ENCODE measurements around the gene GPRC5A. TPM values are rescaled to one million over a fixed set of nuclear protein-coding genes. Genes with fewer than 3 reads are reported as not detected.
"Not testable (repeated sequence)": the region's sequence is repeated elsewhere in the genome, so short reads cannot be mapped to it uniquely, and the experiment has no call there.

Gene GPRC5A
- total and polyA plus RNA-seq, 3 experiments from 2014 or later = not detected

GRCh38 chr12:12870465-12870864 is 20.9 kb upstream of the GPRC5A start:
- Histone ChIP-seq H3K27me3 (ENCODE audit: insufficient read depth, low read length, poor library complexity, severe bottlenecking) (no peaks in the 10 kb centered on the region), H3K9me3 (ENCODE audit: low read length) (no peaks in the 10 kb centered on the region), H3K4me3 (ENCODE audit: low read length) (no peak overlapping the region), H3K27ac (ENCODE audit: low read depth, low read length) (no peak overlapping the region), H3K4me1 (ENCODE audit: insufficient read depth, low read length) (no peaks in the 10 kb centered on the region), H3K36me3 (ENCODE audit: insufficient read depth, low read length) (no peaks in the 10 kb centered on the region)
- Mint-ChIP-seq H3K36me3 (peaks cover 0 to 5% (median 0%) of the 10 kb centered on the region in 3 donors), H3K4me1 (no peaks in the 10 kb centered on the region), H3K27me3 (no peaks in the 10 kb centered on the region), H3K27ac (no peak overlapping the region), H3K4me3 (no peak overlapping the region), H3K9me3 (no peaks in the 10 kb centered on the region)
- POLR2A ChIA-PET = no interaction called here
- CTCF ChIA-PET = no interaction called here
- no peak for DNase-seq

GRCh38 chr12:12871587-12872138 is 19.7 kb upstream of the GPRC5A start:
- ChIA-PET POLR2A (no interaction called here), CTCF (no interaction called here)
- Histone ChIP-seq H3K4me1 (ENCODE audit: insufficient read depth, low read length) (no peaks in the 10 kb centered on the region), H3K4me3 (ENCODE audit: low read length) (no peak overlapping the region), H3K27ac (ENCODE audit: low read depth, low read length) (no peak overlapping the region), H3K9me3 (ENCODE audit: low read length) (no peaks in the 10 kb centered on the region), H3K27me3 (ENCODE audit: insufficient read depth, low read length, poor library complexity, severe bottlenecking) (no peaks in the 10 kb centered on the region), H3K36me3 (ENCODE audit: insufficient read depth, low read length) (no peaks in the 10 kb centered on the region)
- Mint-ChIP-seq H3K27me3 (no peaks in the 10 kb centered on the region), H3K4me3 (no peak overlapping the region), H3K27ac (no peak overlapping the region), H3K36me3 (peaks cover 0 to 4% (median 0%) of the 10 kb centered on the region in 3 donors), H3K9me3 (no peaks in the 10 kb centered on the region), H3K4me1 (no peaks in the 10 kb centered on the region)
- DNase-seq = no peak

- peak overlapping the region in 1 of 8 donors; percentile 37 for H3K27ac Mint-ChIP-seq
- peaks cover 0 to 4% (median 0%) of the 10 kb centered on the region in 3 donors for H3K36me3 Mint-ChIP-seq
- no peaks in the 10 kb centered on the region for H3K9me3 ChIP-seq (ENCODE audit: low read length)
- no peaks in the 10 kb centered on the region for H3K27me3 ChIP-seq (ENCODE audit: insufficient read depth, low read length, poor library complexity, severe bottlenecking)
- H3K9me3 Mint-ChIP-seq = no peaks in the 10 kb centered on the region
- H3K36me3 ChIP-seq (ENCODE audit: insufficient read depth, low read length) = no peaks in the 10 kb centered on the region
- no peaks in the 10 kb centered on the region for H3K4me1 ChIP-seq (ENCODE audit: insufficient read depth, low read length)
- POLR2A ChIA-PET = no interaction called here
- no peak overlapping the region for H3K4me3 Mint-ChIP-seq
- no peaks in the 10 kb centered on the region for H3K27me3 Mint-ChIP-seq
- H3K27ac ChIP-seq (ENCODE audit: low read depth, low read length) = no peak overlapping the region
- H3K4me1 Mint-ChIP-seq = no peaks in the 10 kb centered on the region
- no peak overlapping the region for H3K4me3 ChIP-seq (ENCODE audit: low read length)
- CTCF ChIA-PET = no interaction called here
- no peak for DNase-seq
These were observed 19.0 kb upstream of the GPRC5A start for GRCh38 chr12:12872139-12872933.

GRCh38 chr12:12872934-12873275 is 18.5 kb upstream of the GPRC5A start:
- Mint-ChIP-seq H3K4me3 (no peak overlapping the region), H3K36me3 (peaks cover 0 to 4% (median 0%) of the 10 kb centered on the region in 3 donors), H3K27me3 (no peaks in the 10 kb centered on the region), H3K27ac (no peak overlapping the region), H3K4me1 (no peaks in the 10 kb centered on the region), H3K9me3 (no peaks in the 10 kb centered on the region)
- Histone ChIP-seq H3K27ac (ENCODE audit: low read depth, low read length) (no peak overlapping the region), H3K27me3 (ENCODE audit: insufficient read depth, low read length, poor library complexity, severe bottlenecking) (no peaks in the 10 kb centered on the region), H3K36me3 (ENCODE audit: insufficient read depth, low read length) (no peaks in the 10 kb centered on the region), H3K4me3 (ENCODE audit: low read length) (no peak overlapping the region), H3K4me1 (ENCODE audit: insufficient read depth, low read length) (no peaks in the 10 kb centered on the region), H3K9me3 (ENCODE audit: low read length) (no peaks in the 10 kb centered on the region)
- ChIA-PET POLR2A (no interaction called here), CTCF (no interaction called here)
- DNase-seq = no peak

GRCh38 chr12:12874029-12874428 is 17.3 kb upstream of the GPRC5A start:
- Mint-ChIP-seq H3K27me3 (peaks cover 0 to 2% of the 10 kb centered on the region in 2 donors), H3K36me3 (peaks cover 0 to 2% (median 0%) of the 10 kb centered on the region in 3 donors), H3K4me3 (no peak overlapping the region), H3K4me1 (no peaks in the 10 kb centered on the region), H3K9me3 (no peaks in the 10 kb centered on the region), H3K27ac (peak overlapping the region in 1 of 8 donors; percentile 15)
- Histone ChIP-seq H3K27ac (ENCODE audit: low read depth, low read length) (no peak overlapping the region), H3K36me3 (ENCODE audit: insufficient read depth, low read length) (no peaks in the 10 kb centered on the region), H3K4me1 (ENCODE audit: insufficient read depth, low read length) (no peaks in the 10 kb centered on the region), H3K4me3 (ENCODE audit: low read length) (no peak overlapping the region), H3K27me3 (ENCODE audit: insufficient read depth, low read length, poor library complexity, severe bottlenecking) (no peaks in the 10 kb centered on the region), H3K9me3 (ENCODE audit: low read length) (no peaks in the 10 kb centered on the region)
- CTCF ChIA-PET = no interaction called here
- DNase-seq = no peak
- POLR2A ChIA-PET = no interaction called here

GRCh38 chr12:12875301-12875700 is 16.1 kb upstream of the GPRC5A start:
- H3K27me3 ChIP-seq (ENCODE audit: insufficient read depth, low read length, poor library complexity, severe bottlenecking); H3K9me3 Mint-ChIP-seq; CTCF ChIA-PET; H3K36me3 ChIP-seq (ENCODE audit: insufficient read depth, low read length); H3K27ac Mint-ChIP-seq; H3K36me3 Mint-ChIP-seq; H3K4me1 Mint-ChIP-seq; H3K4me1 ChIP-seq (ENCODE audit: insufficient read depth, low read length); H3K4me3 Mint-ChIP-seq; H3K9me3 ChIP-seq (ENCODE audit: low read length); DNase-seq; H3K27me3 Mint-ChIP-seq; H3K4me3 ChIP-seq (ENCODE audit: low read length); POLR2A ChIA-PET; H3K27ac ChIP-seq (ENCODE audit: low read depth, low read length): not testable (repeated sequence)

- Histone ChIP-seq H3K27ac (ENCODE audit: low read depth, low read length) (no peak overlapping the region), H3K27me3 (ENCODE audit: insufficient read depth, low read length, poor library complexity, severe bottlenecking) (no peaks in the 10 kb centered on the region), H3K4me1 (ENCODE audit: insufficient read depth, low read length) (no peaks in the 10 kb centered on the region), H3K4me3 (ENCODE audit: low read length) (no peak overlapping the region), H3K9me3 (ENCODE audit: low read length) (no peaks in the 10 kb centered on the region), H3K36me3 (ENCODE audit: insufficient read depth, low read length) (no peaks in the 10 kb centered on the region)
- CTCF ChIA-PET = no interaction called here
- no peaks in the 10 kb centered on the region for H3K9me3 Mint-ChIP-seq
- no peak overlapping the region for H3K27ac Mint-ChIP-seq
- no peaks in the 10 kb centered on the region for H3K4me1 Mint-ChIP-seq
- POLR2A ChIA-PET = no interaction called here
- peaks cover 0 to 1% (median 0%) of the 10 kb centered on the region in 3 donors for H3K36me3 Mint-ChIP-seq
- no peak overlapping the region for H3K4me3 Mint-ChIP-seq
- DNase-seq = no peak
- peaks cover 2 to 8% of the 10 kb centered on the region in 2 donors for H3K27me3 Mint-ChIP-seq
These were observed 14.1 kb upstream of the GPRC5A start for GRCh38 chr12:12877153-12877768.

- H3K4me3 ChIP-seq (ENCODE audit: low read length) = no peak overlapping the region
- Mint-ChIP-seq H3K9me3 (no peaks in the 10 kb centered on the region), H3K4me3 (no peak overlapping the region), H3K36me3 (peaks cover 0 to 1% (median 0%) of the 10 kb centered on the region in 3 donors), H3K27me3 (peaks cover 2 to 13% of the 10 kb centered on the region in 2 donors), H3K4me1 (no peaks in the 10 kb centered on the region), H3K27ac (no peak overlapping the region)
- no peaks in the 10 kb centered on the region for H3K4me1 ChIP-seq (ENCODE audit: insufficient read depth, low read length)
- no peaks in the 10 kb centered on the region for H3K9me3 ChIP-seq (ENCODE audit: low read length)
- no peak overlapping the region for H3K27ac ChIP-seq (ENCODE audit: low read depth, low read length)
- ChIA-PET POLR2A (no interaction called here), CTCF (no interaction called here)
- H3K27me3 ChIP-seq (ENCODE audit: insufficient read depth, low read length, poor library complexity, severe bottlenecking) = no peaks in the 10 kb centered on the region
- no peaks in the 10 kb centered on the region for H3K36me3 ChIP-seq (ENCODE audit: insufficient read depth, low read length)
- no peak for DNase-seq
These were observed 13.4 kb upstream of the GPRC5A start for GRCh38 chr12:12877781-12878455.

Measured in CD8-positive, alpha-beta memory T cell (primary cell).